ENCODE measurements around the gene PJA1. TPM values are rescaled to one million over a fixed set of nuclear protein-coding genes. Genes with fewer than 3 reads are reported as not detected.
A peak's percentile ranks its signal among the peaks of the same experiment; 100 is the strongest.

PJA1 gene
- total RNA-seq, 1 donor from 2014 or later, result 23.6 TPM

DNA sequence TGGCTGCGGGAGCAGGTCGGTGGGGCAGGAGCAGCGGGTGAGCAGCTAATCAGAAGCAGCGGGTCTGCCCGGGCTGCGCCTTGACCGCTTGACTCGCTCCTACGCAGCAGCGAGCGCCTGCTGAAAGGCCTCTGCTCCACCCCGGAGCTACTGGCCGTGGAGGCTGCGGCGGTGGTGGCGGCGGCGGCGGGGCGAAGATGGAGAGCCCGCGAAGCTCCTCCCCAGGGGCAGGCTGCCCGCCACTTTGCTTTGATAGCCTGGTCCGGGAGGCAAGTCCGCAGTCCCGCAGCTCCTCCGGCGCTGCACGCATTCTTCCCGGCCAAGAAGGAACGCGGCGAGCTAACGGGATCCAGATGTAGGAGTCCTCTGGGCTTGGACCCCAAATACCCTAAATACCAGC, 36.7 kb downstream of the PJA1 start:
- Histone ChIP-seq H3K27me3 (no peaks in the 10 kb centered on the region), H3K4me1 (no peaks in the 10 kb centered on the region), H3K27ac (no peak overlapping the region), H3K9me3 (no peaks in the 10 kb centered on the region), H3K36me3 (no peaks in the 10 kb centered on the region), H3K4me3 (no peak overlapping the region)
- DNase-seq (peak; percentile 65), ATAC-seq (peak; percentile 65)
- TF ChIP-seq, protein P1, sequence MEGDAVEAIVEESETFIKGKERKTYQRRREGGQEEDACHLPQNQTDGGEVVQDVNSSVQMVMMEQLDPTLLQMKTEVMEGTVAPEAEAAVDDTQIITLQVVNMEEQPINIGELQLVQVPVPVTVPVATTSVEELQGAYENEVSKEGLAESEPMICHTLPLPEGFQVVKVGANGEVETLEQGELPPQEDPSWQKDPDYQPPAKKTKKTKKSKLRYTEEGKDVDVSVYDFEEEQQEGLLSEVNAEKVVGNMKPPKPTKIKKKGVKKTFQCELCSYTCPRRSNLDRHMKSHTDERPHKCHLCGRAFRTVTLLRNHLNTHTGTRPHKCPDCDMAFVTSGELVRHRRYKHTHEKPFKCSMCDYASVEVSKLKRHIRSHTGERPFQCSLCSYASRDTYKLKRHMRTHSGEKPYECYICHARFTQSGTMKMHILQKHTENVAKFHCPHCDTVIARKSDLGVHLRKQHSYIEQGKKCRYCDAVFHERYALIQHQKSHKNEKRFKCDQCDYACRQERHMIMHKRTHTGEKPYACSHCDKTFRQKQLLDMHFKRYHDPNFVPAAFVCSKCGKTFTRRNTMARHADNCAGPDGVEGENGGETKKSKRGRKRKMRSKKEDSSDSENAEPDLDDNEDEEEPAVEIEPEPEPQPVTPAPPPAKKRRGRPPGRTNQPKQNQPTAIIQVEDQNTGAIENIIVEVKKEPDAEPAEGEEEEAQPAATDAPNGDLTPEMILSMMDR (IDR thresholded peaks at IDR 0.05), result no peak
- intact Hi-C loops (cut with DNase I), result no loop called here

DNA sequence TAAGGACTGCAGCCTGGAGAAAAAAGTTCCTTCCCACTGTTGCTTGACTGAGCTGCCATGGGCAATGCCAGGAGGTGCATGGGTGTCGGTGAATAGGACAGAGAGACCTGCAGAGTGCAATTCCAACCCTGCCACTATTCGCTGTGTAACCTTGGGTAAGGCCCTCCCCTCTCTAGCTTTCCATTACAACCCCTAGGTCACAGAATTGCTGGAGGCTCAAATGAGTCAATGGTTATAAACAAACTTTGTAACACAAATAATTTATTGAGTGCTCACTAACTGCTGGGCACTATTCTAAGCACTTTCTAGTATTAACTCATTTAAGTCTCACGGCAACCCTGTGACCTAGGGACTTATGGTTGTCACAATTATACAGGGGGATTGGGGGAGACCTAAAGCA, 37.8 kb downstream of the PJA1 start:
- no peak for ATAC-seq
- H3K4me1 ChIP-seq, result no peaks in the 10 kb centered on the region
- no peak overlapping the region for H3K27ac ChIP-seq
- no peak for DNase-seq
- intact Hi-C loops (cut with DNase I), result no loop called here
- H3K4me3 ChIP-seq, result no peak overlapping the region
- H3K36me3 ChIP-seq, result no peaks in the 10 kb centered on the region
- H3K27me3 ChIP-seq, result no peaks in the 10 kb centered on the region
- H3K9me3 ChIP-seq, result no peaks in the 10 kb centered on the region
- TF ChIP-seq, protein P1 (IDR thresholded peaks at IDR 0.05), result no peak

DNA sequence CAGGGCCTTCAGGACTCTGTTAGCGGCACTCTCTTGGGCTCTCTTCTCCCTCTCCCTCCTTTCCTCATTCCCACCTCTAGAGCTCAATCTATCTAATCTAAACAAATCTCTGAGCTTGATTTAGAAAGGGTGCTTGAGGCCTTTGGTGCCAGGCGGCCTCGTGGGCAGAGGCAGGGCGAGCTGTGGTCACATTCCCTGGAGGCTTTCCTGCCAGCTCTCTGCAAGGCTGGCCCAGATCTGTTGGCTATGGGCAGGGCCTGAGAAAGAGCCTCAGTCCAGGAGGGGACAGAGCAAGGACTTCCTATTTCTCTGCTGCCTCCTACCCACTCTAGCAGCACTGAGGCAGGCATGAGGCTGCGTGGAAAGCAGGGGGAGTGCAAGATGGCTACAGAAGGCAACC, 38.6 kb downstream of the PJA1 start:
- ATAC-seq, result peak; percentile 53
- no peak for DNase-seq
- Histone ChIP-seq H3K9me3 (no peaks in the 10 kb centered on the region), H3K27ac (no peak overlapping the region), H3K4me1 (no peaks in the 10 kb centered on the region), H3K36me3 (no peaks in the 10 kb centered on the region), H3K4me3 (no peak overlapping the region), H3K27me3 (no peaks in the 10 kb centered on the region)
- intact Hi-C loops (cut with DNase I), result no loop called here
- TF ChIP-seq, protein P1 (IDR thresholded peaks at IDR 0.05), result no peak

DNA sequence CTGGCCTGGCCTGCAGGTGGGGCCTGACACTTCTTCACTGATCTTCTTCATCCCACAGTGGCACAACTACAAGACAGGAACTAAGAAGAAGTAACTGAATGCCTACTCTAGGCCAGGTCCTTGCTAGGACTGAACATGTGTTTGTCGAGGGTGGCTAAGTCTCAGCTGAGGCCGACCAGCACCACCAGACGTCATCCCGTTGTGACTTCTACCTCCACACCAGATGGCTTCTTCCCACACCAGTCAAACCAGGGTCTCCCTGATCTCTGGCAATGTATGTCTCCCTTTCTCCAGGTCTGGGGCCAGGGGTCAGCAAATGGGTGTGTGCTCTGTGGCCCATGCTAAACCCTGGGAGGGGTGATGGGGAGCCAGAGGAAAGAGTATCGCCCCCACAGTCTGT, 40.2 kb downstream of the PJA1 start:
- TF ChIP-seq, protein P1 (IDR thresholded peaks at IDR 0.05), result no peak

DNA sequence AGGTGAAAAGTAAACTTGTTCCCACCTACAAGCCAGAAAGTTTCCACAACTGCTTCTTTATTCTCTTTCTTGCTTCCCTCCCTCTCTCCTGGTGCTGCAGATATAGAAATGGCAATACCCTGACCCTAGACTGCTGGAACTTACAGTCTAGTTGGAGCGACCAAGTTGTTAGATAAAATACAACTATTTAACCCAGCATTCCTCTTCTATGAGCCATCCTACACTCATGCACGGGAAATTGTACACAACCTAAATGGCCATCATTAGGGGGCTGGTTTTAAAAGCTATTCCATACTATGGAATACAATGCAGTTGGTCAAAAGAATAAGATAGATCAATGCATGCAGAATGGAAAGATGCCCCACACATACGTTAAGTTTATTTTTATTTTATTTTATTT, 41.1 kb downstream of the PJA1 start:
- no peak for ATAC-seq
- TF ChIP-seq, protein P1 (IDR thresholded peaks at IDR 0.05), result no peak
- H3K27ac ChIP-seq, result no peak overlapping the region
- H3K27me3 ChIP-seq, result no peaks in the 10 kb centered on the region
- H3K9me3 ChIP-seq, result no peaks in the 10 kb centered on the region
- no peaks in the 10 kb centered on the region for H3K4me1 ChIP-seq
- no peaks in the 10 kb centered on the region for H3K36me3 ChIP-seq
- no peak overlapping the region for H3K4me3 ChIP-seq
- intact Hi-C loops (cut with DNase I), result no loop called here
- DNase-seq, result no peak

More for the DNA sequence above, 40.2 kb downstream of the PJA1 start:
- Histone ChIP-seq H3K27ac (no peak overlapping the region), H3K36me3 (no peaks in the 10 kb centered on the region), H3K4me3 (no peak overlapping the region), H3K27me3 (no peaks in the 10 kb centered on the region), H3K4me1 (no peaks in the 10 kb centered on the region), H3K9me3 (no peaks in the 10 kb centered on the region)
- ATAC-seq (no peak), DNase-seq (no peak)
- intact Hi-C loops (cut with DNase I), result no loop called here

DNA sequence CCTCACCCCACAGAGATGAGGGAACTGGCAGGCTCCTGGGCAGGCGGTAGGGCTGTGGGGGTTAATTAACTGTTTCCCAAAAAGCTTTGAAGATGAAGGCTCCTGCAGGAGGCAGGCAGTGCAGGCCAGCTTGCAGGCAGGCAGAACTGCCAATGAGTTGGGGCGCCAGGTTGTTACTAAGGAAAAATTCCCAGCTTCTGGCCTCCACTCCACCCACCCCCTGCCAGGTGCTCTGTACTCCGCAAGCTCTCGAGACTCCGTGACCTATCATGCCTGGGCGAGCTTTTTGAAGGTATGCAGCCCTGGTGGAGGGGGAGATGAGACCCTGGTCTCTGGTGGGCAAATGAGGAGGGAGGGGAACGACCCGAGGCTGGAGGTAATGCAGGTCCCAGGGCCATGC, 41.8 kb downstream of the PJA1 start:
- TF ChIP-seq, protein P1 (IDR thresholded peaks at IDR 0.05), result no peak
- no peak overlapping the region for H3K27ac ChIP-seq
- H3K27me3 ChIP-seq, result no peaks in the 10 kb centered on the region
- H3K4me1 ChIP-seq, result no peaks in the 10 kb centered on the region
- no peaks in the 10 kb centered on the region for H3K36me3 ChIP-seq
- intact Hi-C loops (cut with DNase I), result no loop called here
- H3K9me3 ChIP-seq, result no peaks in the 10 kb centered on the region
- no peak for ATAC-seq
- no peak overlapping the region for H3K4me3 ChIP-seq
- no peak for DNase-seq
